Measurements from ENCODE around the gene GSE1.

- TF ChIP-seq, protein P1, sequence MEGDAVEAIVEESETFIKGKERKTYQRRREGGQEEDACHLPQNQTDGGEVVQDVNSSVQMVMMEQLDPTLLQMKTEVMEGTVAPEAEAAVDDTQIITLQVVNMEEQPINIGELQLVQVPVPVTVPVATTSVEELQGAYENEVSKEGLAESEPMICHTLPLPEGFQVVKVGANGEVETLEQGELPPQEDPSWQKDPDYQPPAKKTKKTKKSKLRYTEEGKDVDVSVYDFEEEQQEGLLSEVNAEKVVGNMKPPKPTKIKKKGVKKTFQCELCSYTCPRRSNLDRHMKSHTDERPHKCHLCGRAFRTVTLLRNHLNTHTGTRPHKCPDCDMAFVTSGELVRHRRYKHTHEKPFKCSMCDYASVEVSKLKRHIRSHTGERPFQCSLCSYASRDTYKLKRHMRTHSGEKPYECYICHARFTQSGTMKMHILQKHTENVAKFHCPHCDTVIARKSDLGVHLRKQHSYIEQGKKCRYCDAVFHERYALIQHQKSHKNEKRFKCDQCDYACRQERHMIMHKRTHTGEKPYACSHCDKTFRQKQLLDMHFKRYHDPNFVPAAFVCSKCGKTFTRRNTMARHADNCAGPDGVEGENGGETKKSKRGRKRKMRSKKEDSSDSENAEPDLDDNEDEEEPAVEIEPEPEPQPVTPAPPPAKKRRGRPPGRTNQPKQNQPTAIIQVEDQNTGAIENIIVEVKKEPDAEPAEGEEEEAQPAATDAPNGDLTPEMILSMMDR (IDR thresholded peaks at IDR 0.05; ENCODE audit: low read depth, low read length, poor library complexity, severe bottlenecking): no peak
- TF ChIP-seq EZH2phosphoT487 (IDR thresholded peaks at IDR 0.05; ENCODE audit: borderline replicate concordance, low read length): no peak
Measured at GRCh38 chr16:85609539-85609938, 3.6 kb upstream of the GSE1 start.

All from DOHH2 (cell line).